ENCODE data around the gene ZNF135.

DNA sequence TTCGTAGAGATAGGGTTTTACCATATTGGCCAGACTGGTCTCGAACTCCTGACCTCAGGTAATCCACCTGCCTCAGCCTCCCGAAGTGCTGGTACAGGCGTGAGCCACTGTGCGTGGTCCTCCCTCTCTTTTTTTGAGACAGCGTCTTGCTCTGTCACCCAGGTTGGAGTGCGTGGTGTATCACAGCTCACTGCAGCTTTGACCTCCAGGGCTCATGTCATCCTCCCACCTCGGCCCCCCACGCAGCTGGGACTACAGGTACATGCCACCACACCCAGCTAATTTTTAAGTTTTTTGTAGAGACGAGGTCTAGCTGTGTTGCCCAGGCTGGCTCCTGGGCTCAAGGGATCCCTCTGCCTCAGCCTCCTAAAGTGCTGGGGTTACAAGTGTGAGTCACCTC lies 20.7 kb downstream of the ZNF135 start:
- TF ChIP-seq, protein P1, sequence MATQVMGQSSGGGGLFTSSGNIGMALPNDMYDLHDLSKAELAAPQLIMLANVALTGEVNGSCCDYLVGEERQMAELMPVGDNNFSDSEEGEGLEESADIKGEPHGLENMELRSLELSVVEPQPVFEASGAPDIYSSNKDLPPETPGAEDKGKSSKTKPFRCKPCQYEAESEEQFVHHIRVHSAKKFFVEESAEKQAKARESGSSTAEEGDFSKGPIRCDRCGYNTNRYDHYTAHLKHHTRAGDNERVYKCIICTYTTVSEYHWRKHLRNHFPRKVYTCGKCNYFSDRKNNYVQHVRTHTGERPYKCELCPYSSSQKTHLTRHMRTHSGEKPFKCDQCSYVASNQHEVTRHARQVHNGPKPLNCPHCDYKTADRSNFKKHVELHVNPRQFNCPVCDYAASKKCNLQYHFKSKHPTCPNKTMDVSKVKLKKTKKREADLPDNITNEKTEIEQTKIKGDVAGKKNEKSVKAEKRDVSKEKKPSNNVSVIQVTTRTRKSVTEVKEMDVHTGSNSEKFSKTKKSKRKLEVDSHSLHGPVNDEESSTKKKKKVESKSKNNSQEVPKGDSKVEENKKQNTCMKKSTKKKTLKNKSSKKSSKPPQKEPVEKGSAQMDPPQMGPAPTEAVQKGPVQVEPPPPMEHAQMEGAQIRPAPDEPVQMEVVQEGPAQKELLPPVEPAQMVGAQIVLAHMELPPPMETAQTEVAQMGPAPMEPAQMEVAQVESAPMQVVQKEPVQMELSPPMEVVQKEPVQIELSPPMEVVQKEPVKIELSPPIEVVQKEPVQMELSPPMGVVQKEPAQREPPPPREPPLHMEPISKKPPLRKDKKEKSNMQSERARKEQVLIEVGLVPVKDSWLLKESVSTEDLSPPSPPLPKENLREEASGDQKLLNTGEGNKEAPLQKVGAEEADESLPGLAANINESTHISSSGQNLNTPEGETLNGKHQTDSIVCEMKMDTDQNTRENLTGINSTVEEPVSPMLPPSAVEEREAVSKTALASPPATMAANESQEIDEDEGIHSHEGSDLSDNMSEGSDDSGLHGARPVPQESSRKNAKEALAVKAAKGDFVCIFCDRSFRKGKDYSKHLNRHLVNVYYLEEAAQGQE (IDR thresholded peaks at IDR 0.05; ENCODE audit: insufficient replicate concordance, low read depth): no peak
- TF ChIP-seq, protein P2, sequence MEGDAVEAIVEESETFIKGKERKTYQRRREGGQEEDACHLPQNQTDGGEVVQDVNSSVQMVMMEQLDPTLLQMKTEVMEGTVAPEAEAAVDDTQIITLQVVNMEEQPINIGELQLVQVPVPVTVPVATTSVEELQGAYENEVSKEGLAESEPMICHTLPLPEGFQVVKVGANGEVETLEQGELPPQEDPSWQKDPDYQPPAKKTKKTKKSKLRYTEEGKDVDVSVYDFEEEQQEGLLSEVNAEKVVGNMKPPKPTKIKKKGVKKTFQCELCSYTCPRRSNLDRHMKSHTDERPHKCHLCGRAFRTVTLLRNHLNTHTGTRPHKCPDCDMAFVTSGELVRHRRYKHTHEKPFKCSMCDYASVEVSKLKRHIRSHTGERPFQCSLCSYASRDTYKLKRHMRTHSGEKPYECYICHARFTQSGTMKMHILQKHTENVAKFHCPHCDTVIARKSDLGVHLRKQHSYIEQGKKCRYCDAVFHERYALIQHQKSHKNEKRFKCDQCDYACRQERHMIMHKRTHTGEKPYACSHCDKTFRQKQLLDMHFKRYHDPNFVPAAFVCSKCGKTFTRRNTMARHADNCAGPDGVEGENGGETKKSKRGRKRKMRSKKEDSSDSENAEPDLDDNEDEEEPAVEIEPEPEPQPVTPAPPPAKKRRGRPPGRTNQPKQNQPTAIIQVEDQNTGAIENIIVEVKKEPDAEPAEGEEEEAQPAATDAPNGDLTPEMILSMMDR (IDR thresholded peaks at IDR 0.05; ENCODE audit: insufficient read depth, low read length): no peak

Data from HL-60 (cell line).